GM12864 (cell line): ENCODE measurements around the gene TBC1D22B.

Source experiments
- DNase-seq: peaks from one replicate; pipeline ENCODE4 v3.0.0-alpha.2; 2011; ENCODE audit warnings: low read depth
- H3K4me3 ChIP-seq: 2 replicates; pipeline ENCODE4 v1.5.1; 2011; ENCODE audit warnings: mild to moderate bottlenecking, low read depth, low read length, control low read depth
- CTCF ChIP-seq: IDR thresholded peaks from 2 replicates; pipeline ENCODE4 v1.5.1; 2011; ENCODE audit warnings: low read depth, mild to moderate bottlenecking, moderate library complexity, low read length, control low read depth, inconsistent platforms; ENCODE audit errors: missing control alignments

TBC1D22B gene

GRCh38 chr6:37265860-37266259 lies 8.3 kb downstream of the TBC1D22B start:
- no peak overlapping the region for H3K4me3 ChIP-seq

GRCh38 chr6:37269105-37269504 lies 11.5 kb downstream of the TBC1D22B start:
- no peak for TF ChIP-seq CTCF
- DNase-seq, result no peak
- H3K4me3 ChIP-seq, result no peak overlapping the region

More at GRCh38 chr6:37265860-37266259, 8.3 kb downstream of the TBC1D22B start:
- no peak for TF ChIP-seq CTCF
- DNase-seq, result no peak

- no peak for TF ChIP-seq CTCF
- no peak overlapping the region for H3K4me3 ChIP-seq
- no peak for DNase-seq
These were observed 15.4 kb downstream of the TBC1D22B start for GRCh38 chr6:37272834-37273566.

- DNase-seq, result no peak
- no peak for TF ChIP-seq CTCF
- H3K4me3 ChIP-seq, result no peak overlapping the region
These were observed 16.1 kb downstream of the TBC1D22B start for GRCh38 chr6:37273690-37274089.

GRCh38 chr6:37275350-37275749 lies 17.8 kb downstream of the TBC1D22B start:
- no peak overlapping the region for H3K4me3 ChIP-seq
- DNase-seq, result no peak
- TF ChIP-seq CTCF, result no peak

GRCh38 chr6:37277001-37277409 lies 19.4 kb downstream of the TBC1D22B start:
- no peak for DNase-seq
- H3K4me3 ChIP-seq, result no peak overlapping the region
- no peak for TF ChIP-seq CTCF

GRCh38 chr6:37279366-37280134 lies 22.0 kb downstream of the TBC1D22B start:
- DNase-seq, result no peak
- H3K4me3 ChIP-seq, result no peak overlapping the region
- TF ChIP-seq CTCF, result no peak
